Measurements from ENCODE around the gene PABPN1L. TPM values are rescaled to one million over a fixed set of nuclear protein-coding genes. Genes with fewer than 3 reads are reported as not detected.

The PABPN1L gene
- total and polyA plus RNA-seq, 2 of the 8 experiments (the other 6 are each of a cell fraction or from before 2014, with no cell fraction given) = not detected

- no peak overlapping the region for H2AK5ac ChIP-seq (ENCODE audit: low read depth, low read length)
- H3K4me2 ChIP-seq (ENCODE audit: insufficient read depth in 1 of 2, low read depth in 2 of 2, low read length in 2 of 2) = no peak overlapping the region
- H3K36me3 ChIP-seq (ENCODE audit: control insufficient read depth in 2 of 4, insufficient read depth in 4 of 4, low read length in 3 of 4) = no peaks in the 10 kb centered on the region
- H3K23ac ChIP-seq (ENCODE audit: insufficient read length) = no peak overlapping the region
- no peak overlapping the region for H4K5ac ChIP-seq (ENCODE audit: insufficient read length, low read depth, low read length)
- H4K20me1 ChIP-seq (replicated peaks in 1 of 2; ENCODE audit: control insufficient read depth in 1 of 2, insufficient read depth in 2 of 2, low read length in 2 of 2) = no peaks in the 10 kb centered on the region
- no peak overlapping the region for H3K9ac ChIP-seq (replicated peaks in 1 of 4; ENCODE audit: extremely low read depth in 1 of 4, low read depth in 3 of 4, low read length in 3 of 4)
- no peak overlapping the region; the same call in 1 of the 2 replicates for H2BK5ac ChIP-seq (ENCODE audit: low read depth, low read length)
- H2AFZ ChIP-seq (ENCODE audit: low read length) = no peak overlapping the region
- no peaks in the 10 kb centered on the region for H3K27me3 ChIP-seq (replicated peaks in 1 of 4; ENCODE audit: control insufficient read depth in 3 of 4, extremely low read depth in 1 of 4, insufficient read depth in 3 of 4, low read length in 3 of 4)
- no peaks in the 10 kb centered on the region; a peak in 1 of 4 replicates for H3K9me3 ChIP-seq (ENCODE audit: insufficient read depth in 2 of 2, low read depth in 1 of 2, low read length in 1 of 2)
- WGBS, 2 experiments (ENCODE audit: extremely low coverage in 1 of 2, insufficient coverage in 1 of 2, insufficient read length in 1 of 2, insufficient replicate concordance in 2 of 2, low coverage in 1 of 2, low lambda C conversion rate in 2 of 2, missing lambda C conversion rate in 1 of 2) = 85% methylated on average over 34 of the region's 37 CpGs; no CpG with 5 or more reads in 1 of the 2 experiments
- H3K4me1 ChIP-seq (replicated peaks in 1 of 4; ENCODE audit: control insufficient read depth in 3 of 4, insufficient read depth in 4 of 4, low read length in 3 of 4) = no peaks in the 10 kb centered on the region; a peak in 1 of 7 replicates
- H2BK120ac ChIP-seq (replicated peaks; ENCODE audit: low read depth, low read length) = no peak overlapping the region
- peak overlapping the region; percentile 71; the same call in 1 of the 2 replicates for H4K8ac ChIP-seq (ENCODE audit: extremely low read depth, insufficient read depth, low read length)
- no peak overlapping the region for H3K4me3 ChIP-seq (ENCODE audit: extremely low read depth in 1 of 4, insufficient read depth in 2 of 4, low read depth in 3 of 4, low read length in 4 of 4)
- H3K79me2 ChIP-seq (ENCODE audit: control insufficient read depth in 1 of 2, insufficient read depth in 2 of 2, low read length in 2 of 2) = no peaks in the 10 kb centered on the region
- TF ChIP-seq, protein P1, sequence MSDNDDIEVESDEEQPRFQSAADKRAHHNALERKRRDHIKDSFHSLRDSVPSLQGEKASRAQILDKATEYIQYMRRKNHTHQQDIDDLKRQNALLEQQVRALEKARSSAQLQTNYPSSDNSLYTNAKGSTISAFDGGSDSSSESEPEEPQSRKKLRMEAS (IDR thresholded peaks at IDR 0.05) = no peak
- TF ChIP-seq EP300 (IDR thresholded peaks at IDR 0.05; ENCODE audit: borderline replicate concordance in 1 of 2, low read depth in 2 of 2, low read length in 2 of 2) = no peak
- no peak for TF ChIP-seq GTF2F1 (IDR thresholded peaks at IDR 0.05; ENCODE audit: borderline replicate concordance, low read depth, low read length)
- no peak for TF ChIP-seq KDM1A (IDR thresholded peaks at IDR 0.05; ENCODE audit: borderline replicate concordance, low read length)
- TF ChIP-seq MAFK (IDR thresholded peaks at IDR 0.05; ENCODE audit: low read depth, low read length) = no peak
- no peak for TF ChIP-seq HDAC6 (IDR thresholded peaks at IDR 0.05; ENCODE audit: low read depth, low read length)
- no peak for TF ChIP-seq GABPA (IDR thresholded peaks at IDR 0.05; ENCODE audit: borderline replicate concordance, insufficient read depth, low read length)
- TF ChIP-seq ZNF274 (IDR thresholded peaks at IDR 0.05; ENCODE audit: borderline replicate concordance, extremely low read depth, low read length) = no peak
- H3K56ac ChIP-seq (replicated peaks; ENCODE audit: insufficient read length, low read depth, low read length) = no peak overlapping the region
- FAIRE-seq (no peak), DNase-seq (ENCODE audit: low read depth in 1 of 2, low spot score in 2 of 2) (no peak)
- no peak overlapping the region for H4K91ac ChIP-seq (replicated peaks; ENCODE audit: insufficient read length, low read length)
- ChIA-PET POLR2A (ENCODE audit: partially characterized antibody) (no interaction called here), CTCF (ENCODE audit: partially characterized antibody) (interaction anchor here (0.7 to 1.7 kb wide), 2 partner anchors 8 to 58 kb away, joined by 3 to 7 read pairs; no protein-coding TSS in a partner anchor)
- H3K18ac ChIP-seq (ENCODE audit: extremely low read depth, low read length) = no peak overlapping the region
- no peak overlapping the region for H3K14ac ChIP-seq (ENCODE audit: insufficient read length)
- H2BK15ac ChIP-seq (ENCODE audit: low read length) = no peak overlapping the region
- no peaks in the 10 kb centered on the region for H3K23me2 ChIP-seq (ENCODE audit: low read depth, low read length)
- H2BK20ac ChIP-seq (ENCODE audit: low read length) = no peak overlapping the region
- H3K27ac ChIP-seq (ENCODE audit: low read depth, low read length) = no peak overlapping the region
- H2BK12ac ChIP-seq (ENCODE audit: low read depth, low read length) = no peak overlapping the region
- H3K4ac ChIP-seq (replicated peaks; ENCODE audit: insufficient read length, low read depth, low read length) = no peak overlapping the region
- H3K79me1 ChIP-seq (ENCODE audit: low read depth, low read length) = no peaks in the 10 kb centered on the region
Observed at GRCh38 chr16:88870608-88871348, 4.3 kb upstream of the PABPN1L start.

Data from H1 (cell line).